Nephron progenitor cell (in vitro differentiated cells): Measurements from ENCODE around the gene ANKFN1.

Source experiments
- DNase-seq: peaks from one replicate; pipeline ENCODE4 v3.0.0; 2021
- H3K27ac Mint-ChIP-seq: 2 replicates; pipeline ENCODE4 v1.8.0; 2021; ENCODE audit warnings: mild to moderate bottlenecking, moderate library complexity, mixed read lengths
- H3K27me3 Mint-ChIP-seq: 2 replicates; pipeline ENCODE4 v1.8.0; 2021; ENCODE audit warnings: mild to moderate bottlenecking, low read depth, mixed read lengths; ENCODE audit not compliant: poor library complexity
- H3K36me3 Mint-ChIP-seq: 2 replicates; pipeline ENCODE4 v1.8.0; 2021; ENCODE audit warnings: low read depth, mixed read lengths
- H3K4me1 Mint-ChIP-seq: 2 replicates; pipeline ENCODE4 v1.8.0; 2021; ENCODE audit warnings: mixed read lengths
- H3K4me3 Mint-ChIP-seq: 2 replicates; pipeline ENCODE4 v1.8.0; 2021; ENCODE audit warnings: mild to moderate bottlenecking, moderate library complexity, mixed read lengths
- H3K9me3 Mint-ChIP-seq: 2 replicates; pipeline ENCODE4 v1.8.0; 2021; ENCODE audit warnings: mild to moderate bottlenecking, moderate library complexity, mixed read lengths
- CTCF ChIP-seq: fragments of 200-600 bp; sonication (generic); IDR thresholded peaks from 2 replicates; pipeline ENCODE4 v1.5.0; 2021; ENCODE audit warnings: antibody characterized with exemption

Gene ANKFN1

DNA sequence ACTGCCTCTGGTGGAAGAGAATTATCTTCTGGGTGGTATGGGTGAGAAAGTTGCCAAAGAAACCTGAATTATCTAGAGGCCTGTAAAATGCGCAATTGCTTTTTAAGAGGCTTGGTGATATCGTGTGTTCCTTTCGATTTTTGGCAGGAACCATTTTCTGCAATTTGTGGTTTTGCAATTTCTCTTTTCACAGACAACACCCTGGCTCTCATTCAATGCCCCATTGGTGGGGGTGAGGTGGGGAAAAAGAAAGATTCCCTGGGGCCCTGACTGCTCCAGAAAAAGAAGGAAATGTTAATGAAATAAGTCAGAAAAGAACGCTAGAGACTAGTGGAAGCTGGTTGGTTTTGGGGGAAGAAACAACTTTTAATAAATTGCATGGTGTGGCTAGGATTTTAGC is 77.4 kb downstream of the ANKFN1 start:
- no peaks in the 10 kb centered on the region for H3K36me3 Mint-ChIP-seq
- H3K9me3 Mint-ChIP-seq = peaks cover 13% of the 10 kb centered on the region
- H3K27me3 Mint-ChIP-seq = no peaks in the 10 kb centered on the region
- no peak overlapping the region for H3K4me3 Mint-ChIP-seq
- H3K4me1 Mint-ChIP-seq = no peaks in the 10 kb centered on the region
- no peak overlapping the region for H3K27ac Mint-ChIP-seq
- no peak for DNase-seq
- no peak for TF ChIP-seq CTCF

- H3K27me3 Mint-ChIP-seq = no peaks in the 10 kb centered on the region
- no peaks in the 10 kb centered on the region for H3K4me1 Mint-ChIP-seq
- TF ChIP-seq CTCF = no peak
- no peak overlapping the region for H3K4me3 Mint-ChIP-seq
- H3K36me3 Mint-ChIP-seq = no peaks in the 10 kb centered on the region
- no peak overlapping the region for H3K27ac Mint-ChIP-seq
- H3K9me3 Mint-ChIP-seq = peaks cover 14% of the 10 kb centered on the region
- DNase-seq = no peak
Measured at GRCh38 chr17:56231252-56231651, 78.0 kb downstream of the ANKFN1 start.

DNA sequence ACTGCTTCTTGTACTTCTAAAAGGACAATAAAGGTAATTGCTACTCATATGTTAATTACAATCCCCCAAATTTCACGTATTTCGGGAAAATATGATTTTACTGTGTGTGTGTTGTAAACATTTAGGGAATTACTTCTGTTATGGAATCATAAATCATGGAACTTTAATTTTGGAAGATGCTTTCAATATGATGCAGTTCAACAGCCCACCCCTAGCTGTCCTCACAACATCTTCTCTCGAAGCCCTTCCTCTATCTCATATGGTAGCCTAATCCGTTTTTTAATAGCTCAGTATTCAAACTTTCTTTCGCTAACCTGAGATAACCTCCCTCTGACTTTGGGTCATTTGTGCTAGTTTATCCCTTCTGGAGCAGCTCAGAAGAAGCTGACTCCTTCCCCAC is 78.4 kb downstream of the ANKFN1 start:
- Mint-ChIP-seq H3K27me3 (no peaks in the 10 kb centered on the region), H3K36me3 (no peaks in the 10 kb centered on the region), H3K9me3 (peaks cover 17% of the 10 kb centered on the region), H3K4me3 (no peak overlapping the region), H3K27ac (no peak overlapping the region), H3K4me1 (no peaks in the 10 kb centered on the region)
- no peak for TF ChIP-seq CTCF
- DNase-seq = no peak

DNA sequence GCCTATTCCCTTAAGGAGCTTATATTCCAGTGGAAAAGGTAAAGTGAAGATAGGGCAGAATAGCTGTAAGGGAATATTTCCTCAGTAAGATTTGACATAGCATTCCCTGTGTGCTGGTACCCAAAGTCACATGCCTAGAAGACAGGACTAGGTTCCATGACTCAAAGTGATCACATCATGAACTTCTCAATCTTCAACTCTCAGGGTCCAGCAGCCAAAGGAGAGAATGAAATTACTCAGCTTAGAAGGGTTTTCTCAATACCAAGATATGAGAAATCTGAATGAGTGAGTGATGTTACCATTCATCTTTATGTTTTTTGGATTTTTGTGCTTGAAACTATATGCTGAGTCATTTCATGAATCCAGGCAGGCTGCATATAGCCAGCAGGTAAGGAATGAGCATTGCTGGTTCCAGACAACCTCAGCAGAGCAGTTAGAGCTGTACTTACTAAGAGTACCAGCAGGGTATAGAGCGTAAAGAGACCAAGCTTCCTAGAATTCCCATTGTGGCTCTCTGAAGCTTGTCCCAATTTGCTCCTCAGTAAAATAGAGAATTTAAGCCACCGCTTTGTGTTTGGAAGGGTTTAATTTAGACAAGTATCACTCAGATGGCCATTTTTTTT is 91.1 kb downstream of the ANKFN1 start:
- Mint-ChIP-seq H3K4me1 (no peaks in the 10 kb centered on the region), H3K27me3 (no peaks in the 10 kb centered on the region), H3K4me3 (no peak overlapping the region), H3K36me3 (no peaks in the 10 kb centered on the region), H3K27ac (no peak overlapping the region), H3K9me3 (no peaks in the 10 kb centered on the region)
- no peak for TF ChIP-seq CTCF
- DNase-seq = no peak

GRCh38 chr17:56247816-56248215 is 94.5 kb downstream of the ANKFN1 start:
- Mint-ChIP-seq H3K36me3 (no peaks in the 10 kb centered on the region), H3K4me1 (no peaks in the 10 kb centered on the region), H3K4me3 (no peak overlapping the region), H3K27ac (no peak overlapping the region), H3K9me3 (no peaks in the 10 kb centered on the region), H3K27me3 (no peaks in the 10 kb centered on the region)
- TF ChIP-seq CTCF = no peak
- no peak for DNase-seq

GRCh38 chr17:56257075-56257474 is 103.8 kb downstream of the ANKFN1 start:
- no peaks in the 10 kb centered on the region for H3K4me1 Mint-ChIP-seq
- no peak overlapping the region for H3K27ac Mint-ChIP-seq
- H3K9me3 Mint-ChIP-seq = no peaks in the 10 kb centered on the region
- no peak for DNase-seq
- peaks cover 4% of the 10 kb centered on the region for H3K27me3 Mint-ChIP-seq
- no peak for TF ChIP-seq CTCF
- H3K36me3 Mint-ChIP-seq = no peaks in the 10 kb centered on the region
- no peak overlapping the region for H3K4me3 Mint-ChIP-seq
